UCSD-AML1 (cell line): Measurements from ENCODE around the gene KXD1.
"Not testable (repeated sequence)": the region's sequence is repeated elsewhere in the genome, so short reads cannot be mapped to it uniquely, and the experiment has no call there.

Source experiments
- DNase-seq: peaks from one replicate; lab custom pipeline; 2025; ENCODE audit not compliant: unreplicated experiment; lab: John Stamatoyannopoulos, UW

The KXD1 gene

DNA sequence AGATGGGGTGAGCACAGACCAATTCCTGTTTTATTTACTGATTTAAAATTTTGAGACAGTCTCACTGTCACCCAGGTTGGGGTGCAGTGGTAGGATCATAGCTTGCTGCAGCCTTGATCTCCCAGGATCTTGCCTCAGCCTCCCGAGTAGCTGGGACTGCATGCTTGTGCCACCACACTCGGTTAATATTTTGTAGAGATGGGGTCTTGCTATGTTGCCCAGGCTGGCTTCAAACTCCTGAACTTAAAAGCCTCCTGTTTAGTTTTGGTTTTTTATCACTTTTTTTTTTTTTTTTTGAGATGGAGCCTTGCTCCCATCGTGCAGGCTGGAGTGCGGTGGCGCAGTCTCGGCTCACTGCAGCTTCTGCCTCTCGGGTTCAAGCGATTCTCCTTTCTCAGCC, 18.7 kb downstream of the KXD1 start:
- DNase-seq: no peak

DNA sequence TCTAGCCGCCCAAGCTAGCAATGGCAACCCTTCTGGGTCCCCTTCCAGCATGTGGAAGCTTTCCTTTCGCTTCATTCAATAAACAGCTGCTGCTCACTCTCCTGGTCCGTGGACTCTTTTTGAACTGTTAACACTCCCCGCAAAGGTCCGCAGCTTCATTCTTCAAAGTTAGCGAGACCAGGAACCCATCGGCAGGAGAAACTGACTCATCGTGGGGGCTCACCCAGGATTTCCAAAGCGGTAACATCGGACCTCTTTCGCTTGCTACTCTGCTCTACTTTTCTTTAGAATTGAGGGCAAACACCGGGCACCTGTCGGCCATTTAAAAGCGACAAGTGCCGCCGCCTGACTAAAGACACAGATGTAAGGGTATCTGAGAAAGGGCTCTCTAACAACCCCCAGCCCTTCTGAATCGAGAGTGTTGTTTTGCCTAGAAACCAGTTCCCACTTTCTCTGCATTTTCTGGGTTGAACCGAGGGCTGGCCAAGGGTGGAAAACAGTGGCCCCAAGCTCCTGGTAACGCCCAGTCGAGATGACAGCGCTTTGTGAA, 19.8 kb downstream of the KXD1 start:
- no peak for DNase-seq

GRCh38 chr19:18580311-18580710, 22.6 kb downstream of the KXD1 start:
- no peak for DNase-seq

DNA sequence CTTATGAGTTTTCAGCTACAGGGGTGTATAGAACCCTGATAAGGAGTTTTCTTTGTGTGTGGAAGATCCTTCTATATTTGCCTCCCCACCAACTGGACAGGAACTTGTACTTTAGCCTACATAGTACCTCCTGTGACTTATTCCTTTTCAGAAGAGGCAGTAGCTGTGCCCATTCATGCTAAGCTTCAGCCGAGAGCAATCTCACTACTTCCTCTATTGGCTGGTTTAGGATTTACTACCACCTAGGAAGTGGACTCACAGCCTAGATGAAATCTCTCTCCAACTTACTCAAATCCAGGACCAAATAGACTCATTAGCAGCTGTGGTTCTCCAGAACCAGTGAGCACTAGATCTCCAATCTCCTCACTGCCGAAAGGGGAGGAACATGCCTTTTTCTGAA, 28.6 kb downstream of the KXD1 start:
- DNase-seq: no peak

DNA sequence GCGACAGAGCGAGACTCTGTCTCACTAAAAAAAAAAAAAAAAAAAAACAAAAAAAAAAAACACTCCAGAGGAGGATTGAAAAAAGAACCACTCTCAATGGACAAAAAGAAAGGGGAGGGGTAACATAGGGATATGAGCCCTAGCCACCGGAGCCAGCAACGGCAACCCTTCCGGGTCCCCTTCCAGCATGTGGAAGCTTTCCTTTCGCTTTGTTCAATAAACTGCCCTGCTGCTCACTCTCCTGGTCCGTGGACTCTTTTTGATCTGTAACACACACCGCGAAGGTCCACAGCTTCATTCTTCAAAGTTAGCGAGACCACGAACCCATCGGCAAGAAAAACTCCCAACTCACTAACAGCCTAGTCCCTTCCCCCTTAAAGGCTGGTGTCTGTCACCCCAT, 29.9 kb downstream of the KXD1 start:
- no peak for DNase-seq

- DNase-seq: no peak
Measured at GRCh38 chr19:18587962-18588610, 30.4 kb downstream of the KXD1 start.

- DNase-seq: peak; percentile 93
Measured at GRCh38 chr19:18588611-18589379, 31.1 kb downstream of the KXD1 start, which contains the start of gene REX1BD. Gene REX1BD, plus strand, starts transcription at chr19:18588798. Its CDS starts 4 bp downstream, at chr19:18588802.

GRCh38 chr19:18589380-18590272, 32.0 kb downstream of the KXD1 start:
- DNase-seq: peak; percentile 72

DNA sequence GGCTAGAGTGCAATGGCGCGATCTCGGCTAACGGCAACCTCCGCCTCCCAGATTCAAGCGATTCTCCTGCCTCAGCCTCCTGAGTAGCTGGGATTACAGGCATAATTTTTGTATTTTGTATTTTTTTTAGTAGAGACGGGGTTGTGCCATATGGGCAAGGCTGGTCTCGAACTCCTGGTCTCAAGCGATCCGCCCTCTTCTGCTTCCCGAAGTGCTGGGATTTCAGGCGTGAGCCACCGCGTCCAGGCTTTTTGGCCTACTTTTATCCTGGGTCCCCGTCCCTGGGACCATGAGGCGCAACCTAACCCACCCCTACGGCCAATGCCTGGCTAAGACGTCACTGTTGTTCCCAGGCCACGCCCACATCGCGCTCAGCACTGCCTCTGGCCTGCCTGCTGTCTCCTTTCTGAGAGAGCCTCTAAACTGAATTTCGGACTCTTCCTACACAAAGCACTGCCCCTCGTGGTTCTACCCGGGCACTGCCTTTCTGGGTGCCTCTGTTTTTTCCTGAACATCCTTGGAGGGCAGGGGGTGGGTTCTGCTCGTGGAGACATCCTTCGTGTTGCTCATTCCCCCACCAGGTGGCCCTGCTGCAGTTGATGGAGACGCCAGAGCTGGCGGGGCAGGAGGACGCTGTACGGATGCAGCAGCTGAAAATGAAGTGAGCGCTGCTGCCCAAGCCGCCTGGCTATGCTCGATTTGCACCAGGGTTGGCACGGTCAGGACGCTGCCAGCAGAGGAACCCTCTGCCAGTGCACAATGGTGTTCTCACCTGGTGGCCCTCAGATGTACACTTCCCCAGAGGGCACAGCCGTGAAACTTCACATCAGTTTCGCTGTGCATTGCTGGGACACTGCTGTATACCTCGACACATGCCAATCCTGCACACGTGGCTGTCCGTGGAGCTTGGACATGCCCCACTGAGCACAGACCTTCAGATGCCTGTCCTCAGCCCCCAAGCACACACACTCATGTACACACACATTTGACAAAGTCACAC, 32.9 kb downstream of the KXD1 start:
- DNase-seq: no peak

DNA sequence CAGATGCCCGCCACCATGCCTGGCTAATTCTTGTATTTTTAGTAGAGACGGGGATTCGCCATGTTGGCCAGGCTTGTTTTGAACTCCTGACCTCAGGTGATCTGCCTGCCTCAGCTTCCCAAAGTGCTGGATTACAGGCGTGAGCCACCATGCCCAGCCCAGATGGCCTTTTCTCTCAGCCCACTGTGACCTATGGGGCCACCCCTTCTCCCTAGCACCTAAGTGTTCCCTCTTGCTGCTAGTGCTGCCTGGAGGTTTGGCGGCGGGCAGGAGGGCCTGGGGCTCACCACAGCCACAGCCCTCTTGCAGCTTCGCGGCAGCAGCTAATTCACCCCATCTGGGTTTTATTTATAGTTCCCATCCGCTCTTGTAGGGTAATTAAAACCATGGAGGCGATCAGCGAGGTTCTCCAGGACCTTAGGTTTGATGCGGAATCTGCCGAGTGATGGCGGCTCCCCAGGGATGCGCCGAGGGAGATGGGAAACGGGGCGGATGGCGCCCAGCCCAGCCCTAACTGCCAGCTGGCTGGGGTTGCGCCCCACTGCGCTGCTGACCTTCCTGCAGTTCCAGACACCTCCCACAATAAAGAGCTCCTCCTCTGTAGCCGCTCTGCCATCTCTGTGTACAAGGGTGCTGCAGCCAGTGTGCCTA, 34.2 kb downstream of the KXD1 start:
- DNase-seq: no peak

DNA sequence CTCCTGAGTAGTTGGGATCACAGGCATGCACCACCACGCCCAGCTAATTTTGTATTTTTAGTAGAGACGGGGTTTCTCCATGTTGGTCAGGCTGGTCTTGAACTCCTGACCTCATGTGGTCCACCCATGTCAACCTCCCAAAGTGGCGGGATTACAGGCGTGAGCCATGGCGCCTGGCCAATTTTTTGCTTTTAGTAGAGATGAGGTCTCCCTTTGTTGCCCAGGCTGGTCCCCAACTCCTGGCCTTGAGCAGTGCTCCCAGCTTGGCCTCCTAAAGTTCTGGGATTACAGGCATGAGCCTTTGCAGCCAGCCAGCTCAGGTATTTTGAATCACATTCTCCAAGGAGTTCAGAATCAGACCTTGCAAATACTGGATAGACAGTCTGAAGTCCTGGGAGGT, 35.1 kb downstream of the KXD1 start:
- DNase-seq: not testable (repeated sequence)

DNA sequence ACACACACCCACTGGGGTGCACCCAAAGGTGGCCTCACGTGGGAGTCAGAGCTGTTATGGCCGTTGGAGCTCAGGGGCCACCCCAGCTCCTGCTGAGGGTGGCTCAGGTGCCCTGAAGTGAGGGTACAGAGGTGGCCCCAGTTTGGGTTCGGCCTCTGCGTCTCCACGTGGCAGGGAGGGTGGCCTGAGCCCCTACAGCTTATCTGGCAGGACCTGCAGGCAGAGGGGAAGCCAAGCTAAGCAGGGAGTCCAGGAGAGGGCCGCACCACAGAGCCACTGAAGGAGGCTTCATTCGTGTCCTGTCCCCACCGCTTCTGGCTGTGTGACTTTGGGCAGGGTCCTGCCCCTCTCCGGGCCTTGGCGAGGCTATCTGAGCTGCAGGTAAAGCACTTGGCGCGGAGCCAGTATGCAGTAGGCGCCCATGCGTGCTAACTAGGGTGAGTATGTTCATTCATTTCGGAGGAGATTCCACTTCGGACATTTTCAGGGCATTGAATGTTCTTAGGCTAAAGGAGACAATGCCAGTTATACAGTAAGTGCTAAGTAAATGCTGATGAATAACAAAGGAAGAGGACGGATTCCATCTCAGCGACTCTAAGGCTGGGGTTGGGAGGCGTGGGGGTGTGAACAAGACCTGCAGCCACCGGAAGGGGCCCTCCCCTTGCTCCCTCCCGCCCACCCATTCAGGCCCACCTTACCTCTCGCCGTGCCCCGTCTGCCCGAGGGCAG, 35.9 kb downstream of the KXD1 start:
- DNase-seq: no peak

GRCh38 chr19:18594096-18594823, 36.6 kb downstream of the KXD1 start:
- DNase-seq: peak; percentile 80

- no peak for DNase-seq
Measured at GRCh38 chr19:18594824-18595373, 37.2 kb downstream of the KXD1 start.

DNA sequence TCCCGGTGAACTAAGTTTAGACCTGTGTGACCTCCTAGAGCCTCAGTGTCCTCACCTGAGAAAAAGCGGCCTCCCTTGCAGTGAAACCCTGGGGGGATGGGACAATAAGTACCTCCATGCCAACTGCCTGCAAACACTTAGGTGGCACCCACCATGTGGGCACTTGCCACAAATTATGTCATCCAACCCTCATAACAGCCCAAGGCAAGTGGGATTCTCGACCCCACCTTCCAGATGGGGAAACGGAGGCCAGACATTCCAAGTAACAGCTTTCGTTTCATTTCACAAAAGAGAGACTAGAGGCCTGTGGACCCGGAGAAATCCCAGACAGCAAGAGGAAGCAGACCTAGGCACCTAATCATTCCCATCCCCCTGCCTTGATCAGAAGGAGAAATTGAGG, 37.8 kb downstream of the KXD1 start:
- no peak for DNase-seq

DNA sequence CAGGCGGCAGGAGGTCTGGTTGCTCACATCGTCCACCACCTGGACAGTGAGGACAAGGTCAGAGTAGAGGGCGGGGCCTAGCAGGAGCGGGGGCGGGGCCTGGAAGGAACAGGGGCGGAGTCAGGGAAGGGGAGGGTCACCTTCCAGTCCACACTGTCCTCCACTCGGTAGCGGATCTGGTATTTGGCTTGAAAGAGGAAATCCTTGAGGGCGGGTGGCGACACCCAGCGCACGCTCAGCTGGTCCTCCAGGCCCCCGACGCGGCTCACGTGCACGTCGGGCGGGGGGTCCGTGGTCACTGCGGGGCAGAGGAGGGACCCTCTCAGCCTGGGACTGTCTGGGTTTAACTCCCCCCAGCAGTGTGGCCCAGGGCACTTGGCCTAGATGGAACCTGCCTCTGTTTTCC, 39.1 kb downstream of the KXD1 start:
- DNase-seq: peak; percentile 56

DNA sequence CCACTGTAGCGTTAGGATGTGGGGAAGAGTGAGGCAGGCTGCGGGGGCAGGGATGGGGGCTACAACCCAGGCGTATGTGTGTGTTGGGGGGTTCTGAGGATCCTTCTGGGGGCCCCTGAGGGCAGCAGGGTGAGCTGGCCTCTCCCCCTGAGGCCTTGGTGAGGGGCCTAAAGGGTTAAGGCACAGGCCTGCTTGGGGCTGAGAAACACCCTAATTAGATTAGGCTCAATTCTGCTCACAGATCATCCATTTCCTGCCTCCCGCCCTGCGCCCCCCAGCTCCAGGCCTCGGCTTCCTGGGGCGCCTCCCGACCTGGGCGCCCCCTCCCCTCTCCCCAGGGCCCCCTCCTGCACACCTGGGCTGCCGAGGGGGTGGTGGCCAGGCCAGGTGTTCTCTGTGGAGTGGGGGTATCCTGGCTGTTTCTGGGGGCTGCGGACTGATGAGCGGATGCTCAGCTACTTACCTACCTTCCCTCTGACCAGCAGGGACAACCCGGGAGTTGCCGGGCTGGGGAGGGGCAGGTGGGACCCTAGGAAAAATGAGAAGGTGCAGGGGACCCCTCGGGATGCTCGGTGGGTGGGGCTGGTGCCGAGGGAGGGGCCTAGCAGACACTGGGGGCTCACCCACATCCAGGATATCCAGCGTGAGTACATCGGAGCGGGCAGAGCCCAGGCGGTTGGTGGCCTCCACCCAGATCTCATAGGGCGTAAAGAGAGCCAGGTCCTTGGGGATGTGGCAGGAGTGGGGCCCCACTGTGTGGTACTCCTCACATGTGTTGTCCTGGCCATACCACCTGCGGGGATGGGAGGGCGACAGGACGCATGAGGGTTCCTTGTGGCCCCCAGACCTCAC, 40.4 kb downstream of the KXD1 start:
- DNase-seq: no peak
